Measurements from ENCODE around the gene NLGN2.

NLGN2 gene

GRCh38 chr17:7466318-7466638 is 58.6 kb downstream of the NLGN2 start:
- no peak for DNase-seq (ENCODE audit: low read depth in 2 of 2)

GRCh38 chr17:7466639-7467341 is 59.1 kb downstream of the NLGN2 start:
- DNase-seq (ENCODE audit: low read depth in 2 of 2), result no peak

- no peak for DNase-seq (ENCODE audit: low read depth in 2 of 2)
Observed at GRCh38 chr17:7467498-7467897, 59.9 kb downstream of the NLGN2 start.

- no peak for DNase-seq (ENCODE audit: low read depth in 2 of 2)
Observed at GRCh38 chr17:7468290-7468689, 60.6 kb downstream of the NLGN2 start.

DNA sequence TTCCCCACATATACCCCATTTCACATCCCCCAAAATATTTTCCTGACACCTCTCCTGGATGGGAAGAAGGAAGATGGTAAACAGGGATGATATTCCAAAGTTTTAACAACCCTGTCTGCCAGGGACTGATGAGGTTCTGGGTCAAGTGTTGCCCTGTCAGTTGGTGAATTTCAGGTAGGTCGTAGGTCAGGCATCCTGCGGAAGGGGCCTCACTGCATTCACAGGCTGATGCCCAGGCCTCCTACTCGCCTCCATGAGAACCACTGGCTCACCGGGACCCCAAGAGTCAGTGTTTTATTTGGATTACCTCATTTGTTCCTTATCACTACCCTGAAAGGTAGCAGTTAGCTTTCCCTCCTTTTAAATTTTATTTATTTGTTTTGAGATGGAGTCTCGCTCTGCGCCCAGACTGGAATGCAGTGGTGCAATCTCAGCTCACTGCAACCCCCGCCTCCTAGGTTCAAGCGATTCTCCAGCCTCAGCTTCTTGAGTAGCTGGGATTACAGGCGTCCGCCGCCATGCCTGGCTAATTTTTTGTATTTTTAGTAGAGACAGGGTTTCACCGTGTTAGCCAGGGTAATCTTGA is 61.3 kb downstream of the NLGN2 start:
- no peak for DNase-seq (ENCODE audit: low read depth in 2 of 2)

Data from activated CD8-positive, alpha-beta memory T cell treated with anti-CD3 and anti-CD28 coated beads for 4 hours (primary cell).